GM19025 (cell line): ENCODE measurements around the gene TEX14.
"Not testable (repeated sequence)": the region's sequence is repeated elsewhere in the genome, so short reads cannot be mapped to it uniquely, and the experiment has no call there.

Experiments used
- ATAC-seq: cut with Tn5 transposase; IDR thresholded peaks from one replicate; pipeline ENCODE4 v1.9.1; 2021; ENCODE audit warnings: mild to moderate bottlenecking, low read depth, moderate library complexity; ENCODE audit not compliant: unreplicated experiment

Gene TEX14

DNA sequence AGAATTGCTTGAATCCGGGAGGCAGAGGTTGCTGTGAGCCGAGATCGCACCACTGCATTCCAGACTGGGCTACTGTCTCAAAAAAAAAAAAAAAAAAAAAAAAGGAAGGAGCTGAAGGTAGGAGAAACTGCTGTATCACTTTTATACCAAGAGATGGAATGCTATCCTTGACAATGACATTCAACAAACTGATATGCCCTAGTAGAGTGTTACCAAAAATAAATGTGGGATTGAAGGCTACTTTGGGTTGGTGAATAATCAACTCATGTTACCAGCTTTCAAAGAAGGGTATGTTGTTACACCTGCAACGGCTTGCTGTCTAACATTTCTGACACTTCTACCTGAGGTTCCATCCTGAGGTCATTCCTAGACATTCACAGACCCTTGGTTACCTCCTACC lies 84.9 kb downstream of the TEX14 start:
- ATAC-seq = no peak

DNA sequence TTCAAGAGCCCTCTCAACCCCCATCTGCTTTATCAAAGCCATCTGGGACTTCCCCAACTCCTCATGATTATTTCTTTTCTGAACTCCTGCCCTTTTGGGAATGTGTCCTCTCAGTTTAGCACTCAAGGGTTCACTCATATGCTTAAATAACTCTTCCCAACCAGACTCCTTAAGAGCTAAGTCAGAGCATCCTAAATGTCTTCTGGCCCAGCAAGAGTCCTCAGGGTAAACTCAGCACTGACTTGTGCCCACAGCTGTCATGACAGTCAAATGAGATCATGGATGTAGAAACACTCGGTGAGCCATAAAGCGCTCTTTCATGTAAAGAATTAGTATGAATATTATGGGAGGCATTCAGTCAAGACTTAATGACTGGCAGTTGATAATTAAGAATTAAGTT lies 85.9 kb downstream of the TEX14 start:
- ATAC-seq = no peak

DNA sequence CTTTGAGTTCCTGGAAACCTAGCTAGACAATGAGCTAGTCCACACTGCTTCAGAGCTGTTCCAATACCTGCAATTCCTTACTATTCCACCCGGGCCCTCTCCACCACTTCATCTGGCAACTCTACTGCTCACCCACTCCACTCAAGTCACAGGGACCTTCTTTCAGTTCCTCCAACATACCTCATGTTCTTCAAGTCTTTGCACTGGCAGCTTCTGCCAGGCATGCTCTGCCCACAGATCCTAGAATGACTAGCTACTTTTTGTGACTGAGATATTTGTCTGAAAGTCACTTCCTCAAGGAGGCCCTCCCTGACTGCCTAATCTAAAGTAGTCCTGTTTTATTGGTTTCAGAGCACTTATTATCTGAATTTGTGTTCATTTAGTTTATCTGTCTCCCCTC lies 86.4 kb downstream of the TEX14 start:
- ATAC-seq = no peak

DNA sequence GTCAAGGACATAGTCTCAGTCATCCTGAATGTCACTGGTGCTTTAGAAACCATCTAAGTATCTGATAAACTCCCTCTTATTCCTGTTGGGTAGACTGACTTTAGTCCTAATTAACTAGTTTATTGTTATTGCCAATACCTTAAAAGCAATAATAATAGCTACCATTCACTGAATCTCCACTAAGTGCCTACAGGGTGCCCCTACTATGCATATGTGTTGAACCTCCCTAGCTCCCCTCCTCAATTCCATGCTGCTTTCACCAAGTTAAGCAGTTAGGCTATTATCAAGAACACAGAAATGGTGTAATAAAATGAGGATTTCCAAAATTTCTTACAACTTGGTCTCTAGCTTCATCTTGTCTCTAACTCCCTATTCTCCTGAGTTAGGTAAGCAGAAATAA lies 89.9 kb downstream of the TEX14 start:
- ATAC-seq = no peak

DNA sequence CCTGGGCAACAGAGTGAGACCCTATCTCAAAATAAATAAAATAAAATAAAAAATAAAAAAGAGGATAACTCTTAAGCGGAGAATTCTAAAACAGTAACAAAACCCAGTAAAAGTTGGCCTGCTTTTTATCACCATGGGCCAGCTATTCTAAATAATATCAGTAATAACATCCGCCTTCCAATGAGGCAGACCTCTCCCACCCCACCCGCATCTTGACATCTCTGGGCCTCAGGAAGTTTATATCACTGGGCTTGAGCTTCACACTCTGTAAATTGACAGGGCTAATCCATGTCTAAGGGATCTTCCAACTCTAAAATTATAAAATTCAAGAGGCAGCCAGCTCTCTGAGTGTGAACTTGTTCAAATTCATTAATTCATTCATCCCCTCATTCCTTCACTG lies 94.5 kb downstream of the TEX14 start:
- no peak for ATAC-seq

DNA sequence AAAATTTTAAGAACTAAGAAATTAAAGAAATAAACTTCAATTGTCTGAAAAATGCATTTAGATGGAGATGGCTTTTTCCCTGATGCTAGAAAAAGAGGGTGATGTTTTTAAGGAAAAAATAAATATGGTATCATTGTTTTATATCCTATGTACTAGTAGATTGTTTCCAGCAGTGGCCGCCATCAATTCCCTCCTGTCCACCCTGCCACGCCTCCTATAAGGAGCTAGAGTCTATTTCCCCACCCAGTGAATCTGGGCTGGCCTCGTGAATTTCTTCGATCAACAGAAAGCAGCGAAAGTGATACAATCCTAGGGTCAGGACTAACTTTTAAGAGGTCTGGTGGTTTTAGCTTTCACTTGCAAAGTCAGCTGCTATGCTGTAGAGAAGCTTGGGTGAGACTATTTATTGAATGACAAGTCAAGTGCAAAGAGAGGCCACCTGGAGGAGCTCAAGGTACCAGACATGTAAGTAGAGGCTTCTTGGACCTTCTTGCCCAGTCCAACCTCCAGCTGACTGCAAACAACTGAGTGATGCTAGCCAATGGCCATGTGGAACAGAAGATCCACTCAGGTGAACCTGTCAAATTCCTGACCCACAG lies 96.6 kb downstream of the TEX14 start:
- ATAC-seq = no peak

DNA sequence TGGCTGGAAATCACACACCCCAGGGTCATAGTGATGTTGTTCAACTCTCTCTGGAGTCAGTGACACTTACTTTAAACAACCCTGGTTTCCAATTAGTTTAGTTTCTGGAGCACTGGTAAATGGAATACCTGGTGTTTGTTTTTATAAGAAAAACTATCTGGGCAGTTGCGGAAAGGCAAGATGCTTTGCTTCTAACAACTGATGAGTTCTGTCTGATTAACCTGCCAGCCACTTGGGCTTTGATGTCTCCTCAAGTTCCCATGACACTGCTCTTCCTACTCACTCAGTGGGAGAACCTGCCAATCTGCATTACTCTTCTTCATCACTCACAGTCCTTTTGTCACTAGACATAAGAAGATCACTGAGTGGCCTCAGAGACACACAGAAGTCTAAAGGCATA lies 98.7 kb downstream of the TEX14 start:
- ATAC-seq = no peak

DNA sequence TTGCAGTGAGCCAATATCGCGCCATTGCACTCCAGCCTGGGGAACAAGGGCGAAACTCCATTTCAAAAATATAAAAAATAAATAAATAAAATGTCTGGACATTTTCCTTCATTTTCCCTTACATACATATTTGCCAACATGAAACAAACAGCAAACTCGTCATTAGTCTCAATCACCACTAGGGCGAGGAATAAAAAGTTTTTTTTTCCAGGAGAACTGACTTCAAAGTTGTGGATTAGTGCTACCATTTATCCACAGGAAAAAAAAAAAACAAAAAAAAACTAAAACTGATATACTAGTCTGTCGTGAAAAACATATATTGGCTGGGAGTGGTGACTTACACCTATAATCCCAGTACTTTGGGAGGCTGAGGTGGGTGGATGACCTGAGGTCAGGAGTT lies 100.4 kb downstream of the TEX14 start:
- ATAC-seq = no peak

DNA sequence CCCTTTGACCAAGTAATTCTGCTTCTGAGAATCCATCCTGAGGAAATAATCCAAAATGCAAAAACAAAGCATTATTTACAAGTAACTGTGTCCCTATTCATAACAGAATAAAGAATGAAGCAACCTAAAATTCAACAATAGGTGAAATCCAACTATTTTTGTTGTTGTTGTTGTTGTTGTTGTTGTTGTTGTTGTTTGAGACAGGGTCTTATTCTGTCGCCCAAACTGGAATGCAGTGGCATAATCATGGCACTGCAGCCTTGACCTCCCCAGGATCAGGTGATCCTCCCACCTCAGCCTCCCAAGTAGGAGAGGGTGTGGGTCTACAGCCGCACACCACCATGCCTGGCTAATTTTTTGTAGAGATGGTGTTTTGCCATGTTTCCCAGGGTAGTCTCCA lies 101.5 kb downstream of the TEX14 start:
- ATAC-seq = no peak

DNA sequence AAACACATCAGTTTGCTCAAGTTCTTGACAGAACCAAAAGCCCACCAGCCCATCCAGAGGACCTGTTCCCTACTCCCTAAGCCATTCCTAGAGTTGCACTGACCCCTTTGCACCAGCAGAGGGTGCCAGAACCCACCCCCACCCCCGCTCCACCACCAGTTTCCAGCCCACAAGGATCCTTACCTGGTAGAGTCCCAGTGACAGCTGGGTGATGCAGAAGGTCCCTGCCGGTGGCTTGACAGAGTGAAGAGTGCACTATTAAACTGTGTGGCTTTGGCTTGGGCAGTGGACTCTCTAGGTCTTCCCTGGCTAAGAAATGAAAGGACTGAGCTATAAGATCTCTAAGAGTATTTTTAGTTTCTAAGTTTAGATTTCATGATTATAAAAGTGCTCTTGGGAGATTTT lies 104.1 kb downstream of the TEX14 start:
- no peak for ATAC-seq

DNA sequence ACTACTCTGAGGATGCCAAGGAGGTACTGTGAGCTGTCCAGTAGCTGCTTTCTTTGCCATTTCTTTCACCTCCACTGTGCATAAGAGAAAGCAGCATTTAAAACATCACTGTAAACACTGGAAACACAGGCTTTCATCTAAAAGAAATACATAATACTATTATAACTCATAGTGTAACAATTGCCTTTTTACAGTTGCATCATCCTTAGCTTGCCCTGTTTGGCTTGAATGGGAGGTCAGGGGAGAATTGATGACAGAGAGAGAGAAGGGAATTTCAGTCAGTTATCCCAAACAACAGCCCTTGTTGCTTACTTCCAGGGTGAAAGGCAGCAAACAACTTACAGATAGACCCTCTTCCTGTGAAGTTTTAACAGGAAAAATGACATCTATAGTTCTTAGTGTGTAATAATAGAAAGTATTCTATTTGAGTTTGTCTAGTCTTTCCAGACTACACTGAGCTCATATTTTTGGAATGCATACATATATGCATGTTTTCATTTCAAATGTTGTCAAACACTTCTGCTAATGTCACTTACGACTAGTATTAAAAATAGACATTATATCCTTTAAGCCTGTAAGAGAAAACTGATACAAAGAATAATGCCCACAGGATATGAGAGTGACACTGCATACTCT lies 105.7 kb downstream of the TEX14 start:
- ATAC-seq = no peak

DNA sequence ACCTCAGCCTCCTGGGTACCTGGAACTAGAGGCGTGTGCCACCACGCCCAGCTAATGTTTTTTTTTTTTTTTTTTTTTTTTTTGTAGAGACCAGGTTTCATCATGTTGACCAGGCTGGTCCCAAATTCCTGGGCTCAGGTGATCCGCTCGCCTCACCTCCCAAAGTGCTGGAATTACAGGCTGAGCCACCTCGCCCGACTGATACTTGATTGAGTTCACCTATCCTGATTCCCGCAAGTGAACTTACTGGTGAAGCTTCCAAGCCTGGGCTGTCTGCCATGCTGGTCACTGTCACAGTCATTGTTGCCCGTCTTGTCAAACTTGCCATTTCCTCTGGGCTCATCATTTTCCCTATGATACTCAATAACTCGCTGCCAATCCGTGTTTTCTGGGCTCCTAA lies 106.3 kb downstream of the TEX14 start:
- ATAC-seq = no peak

DNA sequence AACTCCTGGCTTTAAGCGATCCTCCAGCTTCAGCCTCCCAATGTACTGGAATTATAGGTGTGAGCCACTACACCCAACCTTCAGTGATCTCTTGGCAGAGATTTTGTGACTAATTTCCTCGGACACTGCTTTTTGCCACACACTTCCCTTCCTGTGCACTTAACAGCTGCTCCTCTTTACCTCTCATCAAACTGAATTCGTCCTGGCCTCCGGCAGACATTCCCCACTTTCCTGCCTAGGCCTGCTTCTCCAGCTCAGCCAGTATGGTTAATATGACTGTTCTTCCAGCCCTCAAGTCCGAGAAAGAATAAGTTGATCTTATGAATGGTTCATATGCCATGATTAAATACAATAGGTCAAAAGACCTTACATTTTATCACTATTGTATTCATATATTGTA lies 108.4 kb downstream of the TEX14 start:
- no peak for ATAC-seq

DNA sequence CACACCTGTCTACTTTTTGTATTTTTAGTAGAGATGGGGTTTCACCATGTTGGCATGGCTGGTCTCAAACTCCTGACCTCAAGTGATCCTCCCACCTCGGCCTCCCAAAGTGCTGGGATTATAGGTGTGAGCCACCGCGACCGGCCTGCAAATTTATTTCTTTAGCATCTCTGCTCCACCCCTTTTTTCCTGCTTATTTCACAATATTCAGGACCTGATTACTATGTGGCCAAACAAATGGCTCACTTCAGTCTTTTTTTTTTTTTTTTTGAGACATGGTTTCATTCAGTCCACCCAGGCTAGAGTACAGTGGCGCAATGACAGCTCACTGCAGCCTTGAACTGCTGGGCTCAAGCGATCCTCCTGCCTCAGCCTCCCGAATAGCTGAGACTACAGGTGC lies 109.1 kb downstream of the TEX14 start:
- ATAC-seq = not testable (repeated sequence)

DNA sequence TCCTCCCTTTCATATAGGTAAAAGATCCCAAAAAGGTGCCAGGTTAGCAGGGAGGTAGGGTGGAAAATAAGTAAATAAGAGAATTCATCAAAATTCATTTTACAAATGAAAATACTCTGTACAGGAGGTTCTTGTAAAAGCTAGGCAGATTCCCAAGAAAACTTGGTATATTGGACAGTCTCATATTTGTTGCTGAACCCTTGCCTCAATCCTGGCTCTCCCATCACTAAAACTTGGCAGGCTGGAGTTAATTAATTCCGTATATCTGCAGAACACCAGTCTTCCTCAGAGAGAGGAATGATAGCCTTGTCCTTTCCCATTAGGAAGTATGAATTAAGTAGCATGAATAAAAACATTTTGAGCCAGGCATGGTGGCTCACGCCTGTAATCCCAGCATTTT lies 111.2 kb downstream of the TEX14 start:
- no peak for ATAC-seq

DNA sequence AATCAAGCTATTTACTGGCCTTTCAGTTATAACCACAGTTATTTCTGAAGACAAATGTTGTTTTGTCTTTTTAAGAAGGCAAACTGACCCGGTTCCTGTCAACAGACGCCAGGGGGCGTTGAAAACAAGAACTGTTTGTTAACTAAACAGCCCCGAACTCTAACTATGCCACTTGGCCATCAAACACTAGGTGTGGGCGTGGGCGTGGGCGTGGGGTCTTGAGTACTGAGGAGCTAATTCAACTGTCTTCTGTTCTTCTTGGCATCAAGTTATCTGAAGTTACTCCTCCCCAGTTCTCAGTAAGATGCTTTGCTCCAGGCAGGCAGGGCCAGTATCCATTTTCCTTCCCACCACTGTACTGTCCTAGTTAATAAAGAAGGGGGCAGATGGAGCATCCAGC lies 114.1 kb downstream of the TEX14 start:
- ATAC-seq = no peak

DNA sequence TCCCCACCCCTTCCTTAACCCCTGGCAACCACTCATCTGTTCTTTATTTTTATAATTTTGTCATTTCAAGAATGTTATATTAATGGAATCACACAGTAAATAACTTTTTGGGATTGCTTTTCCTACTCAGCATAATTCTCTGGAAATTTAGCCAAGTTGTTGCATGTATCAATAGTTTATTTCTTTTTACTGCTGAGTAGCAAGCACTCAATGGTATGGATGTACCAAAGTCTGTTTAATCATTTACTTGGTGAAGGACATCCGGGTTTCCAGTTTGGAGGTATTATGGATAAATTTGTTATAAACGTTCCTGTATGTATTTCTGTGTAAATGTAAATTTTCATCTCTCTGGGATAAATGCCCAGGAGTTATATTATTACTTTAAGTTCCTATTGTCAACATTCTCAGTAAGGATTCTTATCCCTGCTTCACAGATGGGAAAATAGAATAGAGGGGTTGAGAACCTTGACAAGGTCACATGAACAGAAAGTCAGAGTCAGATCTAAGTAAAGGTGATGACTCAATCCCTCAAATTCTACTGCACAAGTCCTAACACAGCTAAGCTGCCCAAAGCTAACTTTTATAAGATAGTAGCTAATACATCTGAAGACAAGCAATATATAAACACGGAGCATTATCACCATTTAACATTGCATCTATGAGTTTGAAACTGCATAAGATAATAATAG lies 115.0 kb downstream of the TEX14 start:
- ATAC-seq = no peak

DNA sequence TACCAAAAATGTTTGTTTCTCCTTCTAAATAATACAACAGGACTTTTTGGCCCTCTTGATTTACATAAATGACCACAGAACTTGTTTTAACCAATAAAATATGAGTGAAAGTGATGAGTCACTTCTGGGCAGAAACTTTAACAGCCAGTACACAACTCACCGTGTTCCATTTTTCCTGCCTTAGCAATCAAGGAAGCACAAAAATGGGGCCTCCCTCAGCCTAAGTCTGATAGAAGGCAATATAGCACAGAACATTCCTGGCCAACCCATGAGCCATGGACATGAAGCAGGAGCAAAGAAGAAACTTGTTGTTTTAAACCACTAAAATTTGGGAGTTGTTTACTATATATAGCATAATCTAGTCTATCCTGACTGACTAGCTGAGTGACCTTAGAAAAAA lies 116.3 kb downstream of the TEX14 start:
- ATAC-seq = no peak

DNA sequence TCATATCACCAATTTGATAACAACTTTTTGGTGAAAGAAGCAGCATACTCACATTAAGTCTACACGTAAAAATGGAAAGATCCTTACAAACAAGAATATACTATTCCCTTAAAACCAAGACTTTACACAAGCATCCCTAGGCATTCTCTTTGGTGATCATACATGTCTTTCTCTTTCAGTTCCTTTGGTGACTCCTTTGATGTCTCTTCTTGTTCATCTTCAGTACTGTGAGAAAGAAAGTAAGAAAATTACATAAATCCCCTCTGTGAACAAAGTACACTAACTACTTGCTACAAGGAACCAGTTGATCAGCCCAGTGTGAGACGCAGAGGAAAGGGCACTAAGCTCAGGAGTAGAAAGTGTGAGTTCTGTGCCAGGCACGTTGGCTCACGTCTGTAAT lies 117.8 kb downstream of the TEX14 start:
- ATAC-seq = no peak

DNA sequence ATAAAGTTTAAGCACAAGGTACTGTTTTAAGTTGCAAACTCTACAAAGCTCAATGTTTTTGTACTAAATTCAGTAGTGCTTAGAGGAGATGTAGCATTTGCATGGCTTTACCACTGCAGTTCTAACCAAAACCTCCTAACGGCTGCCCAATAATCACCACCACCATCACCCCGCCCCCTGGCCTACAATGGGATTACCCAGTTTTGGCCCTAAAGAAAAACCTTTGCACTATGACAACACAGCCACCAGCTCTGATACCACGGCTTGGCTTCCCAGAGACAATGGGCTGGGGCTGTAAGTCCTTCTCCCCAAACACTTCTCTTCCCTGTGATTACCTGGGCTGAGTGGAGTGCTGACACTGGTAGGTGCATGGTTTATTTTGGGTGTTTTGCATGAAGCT lies 119.0 kb downstream of the TEX14 start:
- no peak for ATAC-seq

DNA sequence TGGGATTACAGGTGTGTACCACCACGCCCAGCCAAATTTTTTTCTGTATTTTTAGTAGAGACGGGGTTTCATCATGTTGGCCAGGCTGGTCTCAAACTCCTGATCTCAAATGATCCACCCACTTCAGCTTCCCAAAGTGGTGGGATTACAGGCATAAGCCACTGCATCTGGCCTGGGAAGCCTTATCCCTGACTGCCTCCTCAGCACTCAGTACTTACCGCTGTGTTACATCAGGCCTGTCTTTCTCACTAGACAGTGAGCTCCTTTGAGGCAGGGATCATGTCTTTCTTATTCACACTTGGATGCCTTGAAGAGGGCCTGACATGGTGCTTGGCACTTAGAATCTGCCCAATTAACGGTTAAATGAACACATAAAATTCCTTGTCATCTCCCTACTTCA lies 121.1 kb downstream of the TEX14 start:
- no peak for ATAC-seq

DNA sequence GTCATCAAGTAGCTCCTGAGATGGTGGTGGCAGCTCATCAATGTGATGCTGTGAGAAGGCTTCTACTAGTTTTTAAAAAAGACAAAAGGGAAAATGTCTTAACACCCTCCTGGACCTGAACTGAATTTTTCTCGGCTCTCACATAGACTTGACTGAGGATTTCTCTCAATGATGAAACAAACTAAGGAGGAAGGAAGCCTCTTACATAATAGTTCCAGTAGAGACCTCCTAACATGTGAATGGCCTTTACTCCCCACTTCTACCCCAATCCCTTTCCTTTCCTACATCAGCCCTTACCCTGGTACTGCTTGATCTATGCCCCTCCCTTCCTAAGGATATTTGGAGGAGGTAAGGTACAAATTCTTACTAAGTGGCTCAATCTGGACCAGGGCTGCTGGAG lies 122.6 kb downstream of the TEX14 start:
- ATAC-seq = no peak
